Right lobe of liver (tissue), 6 donors: Measurements from ENCODE around the gene ASTL. TPM values are rescaled to one million over a fixed set of nuclear protein-coding genes. Genes with fewer than 3 reads are reported as not detected.
"Not testable (repeated sequence)": the region's sequence is repeated elsewhere in the genome, so short reads cannot be mapped to it uniquely, and the experiment has no call there.

Experiments
- ATAC-seq, 4 donors: fragments of 200-7000 bp; cut with Tn5 transposase; one replicate each; pipeline ENCODE4 v1.9.1; 2020; ENCODE audit warnings: mild to moderate bottlenecking in 4 of 4, moderate library complexity in 4 of 4
- DNase-seq, 3 donors: peaks; one replicate each; pipeline ENCODE4 v3.0.0-alpha.2; 2020
- H3K27ac ChIP-seq, 3 donors: fragments of 200-600 bp; one replicate each; pipeline ENCODE4 v1.8.0; 2022
- H3K27me3 ChIP-seq, 2 donors: fragments of 200-600 bp; one replicate each; pipeline ENCODE4 v1.8.0; 2022
- H3K36me3 ChIP-seq, 4 donors: fragments of 200-600 bp; sonication (generic) in 1 of 4; one replicate each; pipeline versions ENCODE4 v1.5.1 to v1.8.0; 2017 to 2022; ENCODE audit warnings: control low read depth in 1 of 4
- H3K4me1 ChIP-seq, 4 donors: fragments of 200-600 bp; sonication (generic) in 1 of 4; one replicate each; pipeline versions ENCODE4 v1.5.1 to v1.8.0; 2017 to 2022; ENCODE audit warnings: control low read depth in 1 of 4
- H3K4me3 ChIP-seq, 3 donors: fragments of 200-600 bp; one replicate each; pipeline ENCODE4 v1.8.0; 2022
- H3K9me3 ChIP-seq, 4 donors: fragments of 200-600 bp; sonication (generic) in 1 of 4; one replicate each; pipeline versions ENCODE4 v1.5.1 to v1.8.0; 2017 to 2022; ENCODE audit warnings: control low read depth in 1 of 4
- POLR2A ChIP-seq: fragments of 450-650 bp; IDR thresholded peaks from one replicate; pipeline ENCODE4 v1.6.1; 2017; ENCODE audit warnings: antibody characterized with exemption, mild to moderate bottlenecking
- WGBS: methylation state at CpG from one replicate; pipeline ENCODE4 v1.1.6; 2018; ENCODE audit warnings: low coverage, low lambda C conversion rate; ENCODE audit not compliant: insufficient coverage; ENCODE audit errors: missing lambda C conversion rate; 5-methylcytosine and 5-hydroxymethylcytosine counted together
- intact Hi-C, 2 donors: fragments of 100-400 bp; cut with DNase I; formaldehyde crosslinking; loops; one replicate each; pipeline versions ENCODE4 v1.11.2 to v1.14.1; 2022
- total RNA-seq, 6 experiments: library from RNA; depleted of rRNA in 2 of 6; stranded (reverse); fragments of >200 nt in 2 of 6; fragmentation: NEBNext Ultra II Directional in 3 of 6; extraction: Animal tissue kit (Norgen Biotek cat#: 25700) in 3 of 6; gene quantifications; one replicate each; pipeline versions ENCODE4 v1.1.0 to v1.2.4, GENCODE V29; 2016 to 2023
- TF ChIP-seq, protein P1 (sequence below), 4 donors: fragments of 200-600 bp in 3 of 4; fragments of 450-650 bp in 1 of 4; IDR thresholded peaks; one replicate each; pipeline versions ENCODE4 v1.5.1 to v1.8.0; 2016 to 2022; ENCODE audit warnings: antibody characterized with exemption in 4 of 4, mild to moderate bottlenecking in 2 of 4
- donor health status: DM: no; HTN: yes; CAD: no.
- donor health status: DM: no; HTN: no; CAD: no.
- donor health status: DM: no; HTN: no; CAD: no.
- donor health status: DM: no; HTN: yes; CAD: no.
- donor health status: DM: no; HTN: yes; CAD: no.

The ASTL gene
- total RNA-seq, 6 experiments from 2014 or later, result not detected

DNA sequence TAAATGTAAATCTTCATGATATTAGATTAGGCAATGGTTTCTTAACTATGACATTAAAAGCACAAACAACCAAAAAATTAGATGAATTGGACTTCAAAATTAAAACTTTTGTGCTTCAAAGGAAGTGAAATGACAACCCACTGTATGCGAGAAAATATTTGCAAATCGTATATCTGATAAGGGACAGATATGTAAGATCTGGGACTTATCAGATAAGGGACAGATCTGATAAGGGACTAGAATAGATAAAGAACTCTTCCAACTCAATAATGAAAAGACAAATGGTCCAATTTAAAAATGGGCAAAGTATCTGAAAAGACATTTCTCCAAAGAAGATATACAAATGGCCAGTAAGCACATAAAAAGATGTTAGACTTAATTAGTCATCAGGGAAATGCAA is 51.2 kb downstream of the ASTL start:
- WGBS, result 37% methylated on average over 2 of the region's 2 CpGs

DNA sequence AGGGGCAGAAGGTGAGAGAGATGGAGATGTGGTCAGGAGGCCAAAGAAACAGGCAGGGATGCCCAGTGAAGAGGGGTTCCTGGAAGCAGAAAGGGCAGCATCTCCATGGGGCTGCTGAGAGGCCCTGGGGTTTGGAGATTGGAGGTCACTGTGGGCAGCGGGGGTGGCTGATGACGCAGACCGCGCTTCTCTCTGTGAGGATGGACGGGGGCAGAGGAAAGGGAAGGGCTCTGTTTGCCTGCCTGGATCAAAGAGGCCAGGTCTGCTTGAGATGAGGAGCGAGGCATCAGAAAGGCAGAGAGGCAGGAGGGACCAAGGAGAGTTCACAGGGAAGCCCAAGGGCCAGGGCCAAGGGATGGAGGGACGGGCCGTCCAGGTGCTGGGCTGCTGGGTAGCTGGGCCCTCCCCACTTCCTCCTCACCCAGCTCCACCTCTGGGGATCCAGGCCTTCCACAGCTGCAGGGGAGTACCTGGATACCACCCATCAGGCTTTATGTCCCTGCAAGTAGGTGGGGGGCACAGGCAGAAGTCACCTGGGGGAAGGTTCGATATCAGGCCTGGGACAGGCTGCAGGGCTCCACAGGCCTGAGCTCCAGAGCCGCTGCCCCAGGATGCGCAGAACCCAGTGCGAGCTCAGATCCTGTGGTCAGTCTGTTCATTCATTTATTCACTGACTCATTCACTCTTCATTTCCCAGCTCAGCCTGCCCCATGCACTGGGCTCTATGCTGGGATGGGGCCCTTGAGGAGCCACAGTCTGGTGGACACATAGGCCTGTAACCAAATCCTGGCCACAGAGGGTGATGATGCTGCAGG is 52.6 kb downstream of the ASTL start:
- Histone ChIP-seq H3K4me3 (no peak overlapping the region), H3K4me1 (no peaks in the 10 kb centered on the region), H3K27ac (no peak overlapping the region), H3K9me3 (no peaks in the 10 kb centered on the region), H3K27me3 (no peaks in the 10 kb centered on the region), H3K36me3 (no peaks in the 10 kb centered on the region)
- DNase-seq, result peak in 1 of 3 donors; percentile 35
- intact Hi-C loops, result no loop called here
- no peak for ATAC-seq
- 100% methylated on average over 1 of the region's 12 CpGs for WGBS
- TF ChIP-seq, protein P1, sequence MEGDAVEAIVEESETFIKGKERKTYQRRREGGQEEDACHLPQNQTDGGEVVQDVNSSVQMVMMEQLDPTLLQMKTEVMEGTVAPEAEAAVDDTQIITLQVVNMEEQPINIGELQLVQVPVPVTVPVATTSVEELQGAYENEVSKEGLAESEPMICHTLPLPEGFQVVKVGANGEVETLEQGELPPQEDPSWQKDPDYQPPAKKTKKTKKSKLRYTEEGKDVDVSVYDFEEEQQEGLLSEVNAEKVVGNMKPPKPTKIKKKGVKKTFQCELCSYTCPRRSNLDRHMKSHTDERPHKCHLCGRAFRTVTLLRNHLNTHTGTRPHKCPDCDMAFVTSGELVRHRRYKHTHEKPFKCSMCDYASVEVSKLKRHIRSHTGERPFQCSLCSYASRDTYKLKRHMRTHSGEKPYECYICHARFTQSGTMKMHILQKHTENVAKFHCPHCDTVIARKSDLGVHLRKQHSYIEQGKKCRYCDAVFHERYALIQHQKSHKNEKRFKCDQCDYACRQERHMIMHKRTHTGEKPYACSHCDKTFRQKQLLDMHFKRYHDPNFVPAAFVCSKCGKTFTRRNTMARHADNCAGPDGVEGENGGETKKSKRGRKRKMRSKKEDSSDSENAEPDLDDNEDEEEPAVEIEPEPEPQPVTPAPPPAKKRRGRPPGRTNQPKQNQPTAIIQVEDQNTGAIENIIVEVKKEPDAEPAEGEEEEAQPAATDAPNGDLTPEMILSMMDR (IDR thresholded peaks at IDR 0.05), result no peak
- no peak for TF ChIP-seq POLR2A

More for the DNA sequence above, 51.2 kb downstream of the ASTL start:
- Histone ChIP-seq H3K4me1 (no peaks in the 10 kb centered on the region), H3K4me3 (no peak overlapping the region), H3K27ac (no peak overlapping the region), H3K9me3 (no peaks in the 10 kb centered on the region), H3K36me3 (no peaks in the 10 kb centered on the region), H3K27me3 (no peaks in the 10 kb centered on the region)
- TF ChIP-seq, protein P1 (IDR thresholded peaks at IDR 0.05), result no peak
- TF ChIP-seq POLR2A, result no peak
- DNase-seq, result no peak
- no peak for ATAC-seq
- intact Hi-C loops, result no loop called here

DNA sequence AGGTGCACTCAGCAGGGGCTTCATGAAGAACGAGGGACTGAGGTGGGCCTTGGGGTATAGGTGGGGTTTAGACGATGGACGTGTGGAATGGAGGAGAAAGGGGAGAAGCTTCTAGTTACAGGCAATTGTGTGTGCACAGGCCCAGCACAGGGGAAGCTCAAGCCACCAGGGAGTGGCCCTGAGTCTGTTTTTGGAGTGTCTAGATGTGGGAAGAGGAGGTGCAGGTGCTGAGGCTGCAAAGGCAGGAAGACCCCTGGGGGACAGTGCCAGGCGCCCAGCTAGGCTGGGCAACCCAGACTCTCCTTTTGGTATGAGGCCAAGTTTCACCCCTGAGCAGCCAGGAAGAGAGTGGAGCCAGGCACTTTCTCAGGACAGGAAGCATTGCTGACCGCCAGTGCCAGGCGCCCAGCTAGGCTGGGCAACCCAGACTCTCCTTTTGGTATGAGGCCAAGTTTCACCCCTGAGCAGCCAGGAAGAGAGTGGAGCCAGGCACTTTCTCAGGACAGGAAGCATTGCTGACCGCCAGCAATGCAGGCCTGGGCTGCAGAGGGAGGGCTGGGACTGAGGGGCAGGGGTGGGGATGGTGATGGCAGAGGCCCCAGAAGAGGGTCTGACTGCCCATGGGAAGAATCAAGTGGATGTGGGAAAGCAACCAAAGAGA is 53.3 kb downstream of the ASTL start:
- H3K4me3 ChIP-seq, DNase-seq, H3K27me3 ChIP-seq, H3K36me3 ChIP-seq, H3K27ac ChIP-seq, H3K4me1 ChIP-seq, intact Hi-C loops, H3K9me3 ChIP-seq, ATAC-seq: not testable (repeated sequence)
- WGBS, result 54% methylated on average over 4 of the region's 7 CpGs

DNA sequence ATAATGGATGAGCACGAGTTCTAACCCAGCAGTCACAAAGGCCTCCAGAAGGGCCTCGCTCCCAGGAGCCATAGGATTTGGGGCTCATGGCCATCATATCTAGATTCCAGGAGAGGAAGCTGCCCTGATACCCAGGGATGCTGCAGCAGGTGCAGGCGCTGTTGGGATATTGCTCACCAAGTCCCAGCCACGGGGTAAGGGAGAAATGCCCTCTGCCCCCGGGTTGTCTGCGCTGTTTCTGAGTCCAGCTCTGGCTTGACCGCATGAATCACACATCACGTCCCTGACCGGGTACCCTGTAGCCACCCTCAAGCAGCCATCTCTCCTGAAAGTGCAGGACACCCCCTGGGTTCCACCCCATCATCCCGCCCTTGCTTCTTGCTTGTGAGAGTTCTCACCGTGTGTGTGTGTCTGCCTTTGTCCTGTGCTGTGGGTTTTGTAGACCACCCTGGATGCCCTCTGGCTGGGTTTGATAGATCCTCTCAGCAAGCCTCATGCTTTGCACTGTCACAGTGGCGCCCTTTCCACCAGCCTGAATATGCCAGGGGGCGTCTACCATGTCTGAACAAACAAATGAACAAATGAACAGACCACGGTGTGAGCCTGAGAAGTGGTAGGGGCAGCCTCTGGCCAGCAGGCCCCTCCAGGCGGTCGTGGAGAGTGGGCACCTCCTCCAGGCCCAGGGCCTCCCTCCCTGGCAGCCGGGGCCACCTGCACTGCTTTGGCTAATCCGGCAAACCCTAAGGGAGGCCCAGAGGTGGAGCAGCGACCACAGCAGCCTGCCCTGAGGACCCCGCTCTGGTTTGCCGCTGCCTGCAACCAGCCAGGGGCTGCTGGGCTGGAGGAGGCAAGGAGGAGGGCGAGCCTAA is 54.1 kb downstream of the ASTL start:
- peak overlapping the region in 1 of 3 donors; percentile 18 for H3K27ac ChIP-seq
- no peaks in the 10 kb centered on the region for H3K4me1 ChIP-seq
- DNase-seq, result peak in 1 of 3 donors; percentile 41
- no peaks in the 10 kb centered on the region for H3K9me3 ChIP-seq
- no peak overlapping the region for H3K4me3 ChIP-seq
- TF ChIP-seq, protein P1 (IDR thresholded peaks at IDR 0.05), result no peak
- no peak for TF ChIP-seq POLR2A
- H3K36me3 ChIP-seq, result no peaks in the 10 kb centered on the region
- intact Hi-C loops, result no loop called here
- ATAC-seq, result no peak
- 81% methylated on average over 6 of the region's 22 CpGs for WGBS
- no peaks in the 10 kb centered on the region for H3K27me3 ChIP-seq
